ENCODE results near the gene EFCAB6.

Gene EFCAB6

DNA sequence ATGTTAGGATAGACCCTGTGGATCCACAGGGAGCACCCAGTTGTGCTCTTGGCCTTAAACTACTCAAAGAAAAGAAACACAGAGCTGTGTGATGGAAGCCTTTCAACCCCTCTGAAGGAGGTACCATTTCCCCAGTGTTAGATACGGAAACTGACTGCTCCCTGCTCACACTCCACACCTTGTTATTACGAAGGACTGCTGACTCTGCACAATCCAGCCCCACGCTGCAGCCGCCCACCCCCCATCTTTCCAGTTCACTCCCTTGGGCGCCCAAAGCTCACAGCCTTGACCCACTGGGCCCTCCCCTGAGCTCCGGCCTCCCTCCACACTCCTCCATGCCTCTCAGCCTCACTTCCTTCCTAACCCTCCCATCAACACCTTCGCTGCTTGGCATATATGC is 75.5 kb downstream of the EFCAB6 start:
- no peaks in the 10 kb centered on the region for H3K36me3 ChIP-seq (ENCODE audit: control insufficient read depth, low read length)

DNA sequence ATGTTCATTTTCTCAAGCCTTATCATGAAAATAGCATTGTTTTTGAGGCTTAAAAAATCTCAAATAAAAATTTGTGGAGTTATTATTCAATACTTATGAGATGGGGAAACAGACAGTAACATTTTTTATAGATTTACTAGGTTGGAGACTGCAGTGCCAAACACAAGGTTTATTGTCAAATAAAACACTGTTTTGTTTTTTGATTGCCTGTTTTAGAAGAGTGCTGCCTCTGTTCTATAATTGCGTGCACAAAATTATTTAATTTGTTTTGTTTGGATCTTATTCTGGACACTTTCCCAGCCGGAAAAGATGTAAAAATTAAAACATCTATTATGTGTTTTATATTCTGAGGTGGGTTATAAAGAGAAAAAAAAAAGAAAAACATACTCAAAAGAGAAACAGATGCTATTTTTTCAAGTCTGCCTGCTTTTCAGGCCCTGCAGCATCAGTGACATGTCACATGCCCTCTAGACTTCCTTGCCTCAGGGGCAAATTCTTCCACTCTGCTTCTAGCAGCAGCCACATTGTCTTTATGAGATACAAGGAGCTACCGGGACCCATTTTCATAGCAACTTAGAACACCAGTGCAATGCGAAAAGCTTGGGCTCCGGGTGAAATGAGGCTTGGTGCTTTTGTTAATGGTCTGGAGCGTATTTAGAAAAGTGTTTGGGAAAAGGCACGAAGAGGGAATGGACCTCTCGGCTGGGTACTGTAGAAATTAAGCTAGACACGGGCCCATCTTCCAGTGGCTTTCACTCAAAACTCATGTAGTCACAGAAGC is 77.5 kb downstream of the EFCAB6 start:
- no peaks in the 10 kb centered on the region for H3K9me2 ChIP-seq (replicated peaks; ENCODE audit: control insufficient read depth, low read length)
- no peak overlapping the region for H3K27ac ChIP-seq (ENCODE audit: low read depth, low read length)
- no peak for TF ChIP-seq EZH2phosphoT487 (IDR thresholded peaks at IDR 0.05; ENCODE audit: borderline replicate concordance, low read length)
- TF ChIP-seq, protein P1, sequence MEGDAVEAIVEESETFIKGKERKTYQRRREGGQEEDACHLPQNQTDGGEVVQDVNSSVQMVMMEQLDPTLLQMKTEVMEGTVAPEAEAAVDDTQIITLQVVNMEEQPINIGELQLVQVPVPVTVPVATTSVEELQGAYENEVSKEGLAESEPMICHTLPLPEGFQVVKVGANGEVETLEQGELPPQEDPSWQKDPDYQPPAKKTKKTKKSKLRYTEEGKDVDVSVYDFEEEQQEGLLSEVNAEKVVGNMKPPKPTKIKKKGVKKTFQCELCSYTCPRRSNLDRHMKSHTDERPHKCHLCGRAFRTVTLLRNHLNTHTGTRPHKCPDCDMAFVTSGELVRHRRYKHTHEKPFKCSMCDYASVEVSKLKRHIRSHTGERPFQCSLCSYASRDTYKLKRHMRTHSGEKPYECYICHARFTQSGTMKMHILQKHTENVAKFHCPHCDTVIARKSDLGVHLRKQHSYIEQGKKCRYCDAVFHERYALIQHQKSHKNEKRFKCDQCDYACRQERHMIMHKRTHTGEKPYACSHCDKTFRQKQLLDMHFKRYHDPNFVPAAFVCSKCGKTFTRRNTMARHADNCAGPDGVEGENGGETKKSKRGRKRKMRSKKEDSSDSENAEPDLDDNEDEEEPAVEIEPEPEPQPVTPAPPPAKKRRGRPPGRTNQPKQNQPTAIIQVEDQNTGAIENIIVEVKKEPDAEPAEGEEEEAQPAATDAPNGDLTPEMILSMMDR (IDR thresholded peaks at IDR 0.05; ENCODE audit: low read depth, low read length, poor library complexity, severe bottlenecking) = no peak
- H3K4me2 ChIP-seq (ENCODE audit: low read length) = no peak overlapping the region
- no peaks in the 10 kb centered on the region for H3K36me3 ChIP-seq (ENCODE audit: control insufficient read depth, low read length)
- no peaks in the 10 kb centered on the region for H3F3A ChIP-seq (ENCODE audit: control insufficient read depth, insufficient read depth)
- no peak overlapping the region for H3K4me3 ChIP-seq (ENCODE audit: low read length)
- H3K27me3 ChIP-seq (ENCODE audit: control insufficient read depth, low read length) = peaks cover 4% of the 10 kb centered on the region; the same call in 1 of the 2 replicates
- H3K4me1 ChIP-seq (ENCODE audit: control insufficient read depth, low read length) = no peaks in the 10 kb centered on the region
- peaks cover 2% of the 10 kb centered on the region; the same call in 1 of the 2 replicates for H3K9me3 ChIP-seq (ENCODE audit: control insufficient read depth, insufficient read depth, low read length)
- H3K79me2 ChIP-seq (ENCODE audit: control insufficient read depth, low read length) = no peaks in the 10 kb centered on the region
- no peaks in the 10 kb centered on the region for H4K20me1 ChIP-seq (ENCODE audit: control insufficient read depth, insufficient read depth, low read depth, low read length)

More for the DNA sequence above, 75.5 kb downstream of the EFCAB6 start:
- Histone ChIP-seq H3K4me2 (ENCODE audit: low read length) (no peak overlapping the region), H3K4me1 (ENCODE audit: control insufficient read depth, low read length) (no peaks in the 10 kb centered on the region), H4K20me1 (ENCODE audit: control insufficient read depth, insufficient read depth, low read depth, low read length) (no peaks in the 10 kb centered on the region), H3K79me2 (ENCODE audit: control insufficient read depth, low read length) (no peaks in the 10 kb centered on the region), H3K4me3 (ENCODE audit: low read length) (no peak overlapping the region), H3F3A (ENCODE audit: control insufficient read depth, insufficient read depth) (no peaks in the 10 kb centered on the region), H3K9me3 (ENCODE audit: control insufficient read depth, insufficient read depth, low read length) (peaks cover 2% of the 10 kb centered on the region; the same call in 1 of the 2 replicates), H3K9me2 (replicated peaks; ENCODE audit: control insufficient read depth, low read length) (no peaks in the 10 kb centered on the region), H3K27ac (ENCODE audit: low read depth, low read length) (no peak overlapping the region), H3K27me3 (ENCODE audit: control insufficient read depth, low read length) (no peaks in the 10 kb centered on the region)
- TF ChIP-seq EZH2phosphoT487 (IDR thresholded peaks at IDR 0.05; ENCODE audit: borderline replicate concordance, low read length) = no peak
- TF ChIP-seq, protein P1 (IDR thresholded peaks at IDR 0.05; ENCODE audit: low read depth, low read length, poor library complexity, severe bottlenecking) = no peak

DNA sequence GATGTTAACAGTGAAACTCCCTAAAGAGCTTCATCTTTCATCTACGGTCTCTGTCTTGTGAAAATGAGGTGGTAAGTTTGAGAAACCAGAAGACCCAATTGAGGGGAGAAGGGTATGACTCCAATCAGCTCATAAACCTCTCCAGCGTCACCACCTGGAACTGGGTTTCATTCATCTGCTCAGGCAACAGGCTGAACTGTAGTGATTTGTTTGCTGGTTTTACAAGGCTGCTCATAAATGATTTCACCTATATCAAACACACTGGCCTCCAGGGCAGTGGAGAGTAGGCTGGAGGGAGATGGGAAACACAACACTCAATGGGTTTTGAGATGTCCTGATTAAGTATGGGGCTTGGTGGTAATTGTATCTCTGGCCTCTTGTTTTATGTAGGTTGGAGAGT is 79.0 kb downstream of the EFCAB6 start:
- Histone ChIP-seq H3K4me2 (ENCODE audit: low read length) (no peak overlapping the region), H3K79me2 (ENCODE audit: control insufficient read depth, low read length) (no peaks in the 10 kb centered on the region), H3K36me3 (ENCODE audit: control insufficient read depth, low read length) (no peaks in the 10 kb centered on the region), H3F3A (ENCODE audit: control insufficient read depth, insufficient read depth) (no peaks in the 10 kb centered on the region), H3K4me1 (ENCODE audit: control insufficient read depth, low read length) (no peaks in the 10 kb centered on the region), H3K27me3 (ENCODE audit: control insufficient read depth, low read length) (peaks cover 4% of the 10 kb centered on the region; the same call in 1 of the 2 replicates), H3K9me2 (replicated peaks; ENCODE audit: control insufficient read depth, low read length) (no peaks in the 10 kb centered on the region), H4K20me1 (ENCODE audit: control insufficient read depth, insufficient read depth, low read depth, low read length) (no peaks in the 10 kb centered on the region), H3K27ac (ENCODE audit: low read depth, low read length) (no peak overlapping the region), H3K4me3 (ENCODE audit: low read length) (no peak overlapping the region), H3K9me3 (ENCODE audit: control insufficient read depth, insufficient read depth, low read length) (peaks cover 2% of the 10 kb centered on the region; the same call in 1 of the 2 replicates)
- no peak for TF ChIP-seq EZH2phosphoT487 (IDR thresholded peaks at IDR 0.05; ENCODE audit: borderline replicate concordance, low read length)
- TF ChIP-seq, protein P1 (IDR thresholded peaks at IDR 0.05; ENCODE audit: low read depth, low read length, poor library complexity, severe bottlenecking) = no peak

Measured in DOHH2 (cell line).